Midbrain (tissue), 1 donor: Measurements from ENCODE around the gene RAET1G.
"Not testable (repeated sequence)": the region's sequence is repeated elsewhere in the genome, so short reads cannot be mapped to it uniquely, and the experiment has no call there.

Experiments
- DNase-seq: peaks from one replicate; lab custom pipeline; 2025; lab: John Stamatoyannopoulos, UW

Gene RAET1G

DNA sequence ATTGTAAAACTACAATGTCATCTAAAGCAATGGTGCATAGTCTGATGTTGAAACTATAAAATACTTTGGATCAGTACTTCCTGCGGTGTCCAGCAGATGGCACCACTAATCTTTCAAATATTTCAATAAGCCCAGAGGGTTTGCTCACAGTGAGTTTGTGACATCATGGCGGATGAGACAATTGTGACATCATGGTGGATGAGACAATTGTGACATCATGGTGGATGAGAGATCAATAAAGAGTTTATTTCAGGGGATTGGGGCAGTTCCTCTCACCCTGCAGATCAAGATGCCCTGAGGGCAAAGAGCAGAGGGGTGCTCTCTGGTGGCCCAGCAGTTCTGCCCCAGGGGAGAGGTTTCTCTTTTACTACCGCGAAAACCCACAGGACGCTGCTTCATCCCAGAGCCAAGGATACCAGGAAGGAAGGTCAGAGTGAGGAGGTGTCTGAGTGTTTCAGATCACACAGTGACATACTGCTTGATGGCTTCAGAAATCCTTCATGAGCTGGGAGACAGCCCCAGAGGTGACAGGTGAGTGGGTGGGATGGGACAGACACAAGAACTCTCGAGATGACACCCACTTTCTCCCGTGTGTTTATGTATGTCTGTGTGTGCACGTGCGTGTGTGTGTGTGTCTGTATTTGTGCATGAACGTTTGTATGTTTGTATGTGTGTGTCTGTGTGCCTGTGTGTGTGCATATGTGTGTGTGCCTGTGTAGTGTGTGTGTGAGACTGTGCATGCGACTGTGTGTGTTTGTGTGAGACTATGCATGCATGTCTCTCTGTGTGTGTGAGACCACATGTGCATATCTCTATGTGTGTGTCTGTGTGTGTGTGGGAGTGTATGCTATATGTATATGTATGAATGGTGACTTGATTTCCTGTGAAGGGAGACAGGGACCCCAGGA is 11.6 kb upstream of the RAET1G start:
- DNase-seq = peak; percentile 68

GRCh38 chr6:149933461-149933860 is 10.5 kb upstream of the RAET1G start:
- no peak for DNase-seq

GRCh38 chr6:149933036-149933435 is 10.1 kb upstream of the RAET1G start:
- DNase-seq = no peak

DNA sequence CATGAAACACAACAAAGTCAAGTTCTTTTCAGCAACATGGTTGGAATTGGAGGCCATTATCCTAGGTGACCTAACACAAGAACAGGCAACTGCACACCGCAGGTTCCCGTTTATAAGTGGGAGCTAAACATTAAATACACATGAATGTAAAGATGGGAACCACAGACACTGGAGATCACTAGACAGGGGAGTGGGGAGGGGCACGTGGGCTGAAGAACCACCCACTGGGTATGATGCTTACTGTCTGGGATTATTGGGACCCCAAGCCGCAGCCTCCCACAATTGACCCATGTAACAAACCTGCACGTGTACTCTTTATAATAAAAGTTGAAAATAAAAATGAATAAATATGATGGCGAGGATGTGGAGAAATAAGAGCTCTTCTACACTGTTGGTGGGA is 8.6 kb upstream of the RAET1G start:
- no peak for DNase-seq

DNA sequence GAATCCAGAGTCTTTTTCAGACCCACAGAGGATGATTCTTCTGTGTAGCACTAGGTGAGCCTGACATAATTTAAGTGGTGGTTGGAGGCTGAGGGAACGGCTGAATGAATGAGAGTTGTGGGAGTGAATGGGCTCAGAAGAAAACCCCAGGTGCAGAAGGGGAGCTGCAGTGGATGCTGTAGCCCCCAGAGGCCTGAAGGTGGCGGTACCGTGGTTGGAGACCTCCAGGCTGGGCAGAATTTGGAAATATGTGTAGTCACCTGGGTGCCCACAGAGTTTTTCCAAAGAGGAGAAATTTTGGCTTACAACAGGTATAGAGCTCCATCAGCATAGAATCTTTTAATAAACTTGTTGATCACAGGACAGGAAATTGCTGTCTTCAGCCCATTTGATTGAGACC is 6.5 kb upstream of the RAET1G start:
- DNase-seq = no peak

DNA sequence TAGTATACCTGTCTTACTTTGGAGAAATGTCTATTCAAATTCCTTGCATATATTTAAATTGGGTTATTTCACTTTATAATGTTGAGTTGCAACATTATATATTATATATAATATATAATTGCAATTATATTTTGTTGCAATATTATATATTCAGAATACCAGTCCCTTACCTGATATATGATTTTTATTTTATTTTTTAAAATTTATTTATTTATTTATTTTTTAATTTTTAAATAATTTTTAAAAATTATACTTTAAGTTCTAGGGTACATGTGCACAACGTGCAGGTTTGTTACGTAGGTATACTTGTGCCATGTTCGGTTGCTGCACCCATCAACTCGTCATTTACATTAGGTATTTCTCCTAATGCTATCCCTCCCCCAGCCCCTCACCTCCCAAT is 4.1 kb upstream of the RAET1G start:
- DNase-seq = not testable (repeated sequence)

DNA sequence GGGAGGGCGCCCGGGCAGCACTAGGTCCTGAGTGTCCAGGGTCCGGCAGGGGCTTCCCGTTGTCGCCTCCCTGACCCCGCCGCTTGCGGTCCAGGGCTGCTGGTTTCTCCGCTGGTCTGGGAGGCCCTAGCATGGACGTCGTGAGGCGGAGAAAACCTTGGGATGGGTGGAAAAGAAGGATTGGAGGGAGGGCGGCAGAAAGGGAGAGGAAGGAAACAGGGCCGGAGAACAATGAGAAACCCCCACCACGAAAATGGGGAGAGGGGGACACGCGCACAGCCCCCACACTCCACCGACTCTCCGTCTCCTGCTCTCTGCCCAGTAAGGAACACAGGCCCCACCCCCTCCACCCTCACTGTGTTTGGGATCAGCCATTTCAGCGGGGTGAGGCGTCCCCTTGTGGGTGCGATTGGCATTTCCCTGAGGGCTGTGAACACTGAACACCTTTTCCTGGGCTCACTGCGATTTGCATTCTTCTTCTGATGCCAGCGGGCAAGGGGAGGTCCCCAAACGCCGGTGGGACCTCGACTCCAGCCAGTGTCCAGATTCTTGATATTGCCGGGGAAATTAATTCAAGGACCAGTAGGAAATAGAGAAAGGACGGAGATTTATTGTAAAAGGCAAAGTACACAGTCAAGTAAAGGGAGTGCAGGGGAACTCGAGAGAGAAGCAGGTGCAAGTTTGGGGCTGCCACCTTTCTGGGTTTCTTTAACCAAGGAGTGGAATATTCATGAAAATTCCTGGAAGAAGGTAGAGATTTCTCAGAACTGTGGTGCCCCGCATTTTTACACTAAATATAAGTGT is 3.3 kb upstream of the RAET1G start:
- peak; percentile 68 for DNase-seq

DNA sequence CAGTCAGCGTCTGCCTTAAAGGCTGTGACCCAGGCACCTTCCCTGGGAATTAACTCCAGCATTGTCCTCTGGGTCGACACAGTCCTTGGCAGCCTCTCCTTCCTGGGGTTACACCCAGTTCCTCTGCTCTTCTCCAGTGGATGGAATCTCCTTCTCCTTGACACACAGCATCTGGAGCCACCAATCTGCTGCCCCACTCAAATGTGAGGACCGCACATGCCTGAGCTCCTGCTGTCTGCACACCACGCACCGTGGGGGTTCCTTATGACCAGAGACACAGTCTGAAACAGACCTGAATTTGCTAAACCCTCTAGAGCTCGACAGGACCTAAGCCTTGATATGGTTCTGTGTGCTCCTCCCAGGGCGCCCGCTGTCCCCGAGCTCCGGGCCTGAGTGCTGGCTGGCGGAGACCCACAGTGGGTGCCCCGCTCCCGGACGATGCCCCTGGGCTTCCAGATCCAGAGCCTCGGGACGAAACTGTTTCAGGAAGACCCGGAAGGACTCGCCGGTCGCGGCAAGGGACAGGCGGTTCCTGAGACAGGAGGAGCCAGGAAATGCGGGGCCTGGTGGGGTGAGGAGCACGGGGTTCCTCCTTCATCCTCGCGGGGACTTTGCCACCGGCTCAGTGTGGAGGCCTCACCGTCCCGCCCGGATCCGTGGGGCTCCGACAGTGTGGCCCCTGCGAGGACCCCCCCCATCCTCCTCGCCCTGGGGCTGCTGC is 2.5 kb upstream of the RAET1G start:
- no peak for DNase-seq

DNA sequence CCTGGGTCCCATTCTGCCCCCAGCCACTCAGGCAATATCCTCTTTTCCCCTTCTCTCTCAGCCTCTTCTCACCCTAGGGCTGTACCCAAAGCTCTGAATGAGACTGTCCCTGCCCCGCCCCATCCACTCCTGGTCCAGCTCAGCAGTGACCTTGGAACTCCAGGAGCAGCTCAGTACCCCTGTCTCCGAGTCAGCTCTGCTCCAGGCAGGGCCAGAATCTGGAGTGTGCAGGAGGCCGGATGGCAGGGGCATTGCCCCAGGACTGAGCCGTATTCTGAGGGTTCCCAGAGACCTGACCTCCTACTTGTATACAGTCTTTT is 2.0 kb upstream of the RAET1G start:
- DNase-seq = no peak

- no peak for DNase-seq
These were observed 1.4 kb upstream of the RAET1G start for GRCh38 chr6:149924206-149924932.

- no peak for DNase-seq
These were observed 536 bp upstream of the RAET1G start for GRCh38 chr6:149923327-149923986.

DNA sequence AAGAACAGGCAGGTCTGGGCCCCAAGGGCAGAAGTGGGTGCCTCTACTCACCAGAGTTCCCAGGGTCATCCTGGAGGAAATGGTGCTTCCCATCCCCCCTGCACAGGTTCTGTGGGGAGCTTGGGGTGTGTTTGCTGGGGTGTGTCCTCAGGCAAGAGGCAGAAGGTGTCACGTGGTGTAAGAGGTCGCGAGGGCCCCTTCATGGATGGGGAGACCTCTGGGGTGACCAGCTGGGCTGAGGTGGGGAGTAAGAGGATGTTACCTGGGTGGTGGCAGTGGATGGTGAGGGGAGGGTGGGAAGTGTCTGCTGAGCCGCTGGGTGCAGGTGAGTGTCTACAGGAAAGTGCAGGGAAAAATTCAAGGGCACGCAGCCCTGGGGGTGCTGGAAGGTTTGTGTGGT is 830 bp downstream of the RAET1G start:
- not testable (repeated sequence) for DNase-seq

DNA sequence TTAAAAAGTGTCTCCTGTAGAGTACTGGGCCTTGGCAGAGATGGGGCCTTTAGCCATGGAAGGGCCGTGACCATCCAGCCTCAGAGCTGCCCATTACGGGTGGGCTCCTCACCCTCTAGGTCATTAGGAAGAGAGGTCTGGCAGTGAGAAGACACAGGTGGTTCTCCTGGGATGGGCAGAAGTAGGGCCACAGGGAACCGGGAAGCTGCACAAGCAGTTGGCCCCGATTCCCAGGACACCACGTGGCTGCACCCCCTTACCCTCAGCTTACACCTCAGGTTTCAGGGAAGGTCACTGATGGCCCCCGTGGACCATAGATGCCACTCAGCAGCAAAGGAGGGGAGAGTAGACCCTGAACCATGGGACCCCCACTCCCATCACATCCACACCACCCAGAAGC is 1.6 kb downstream of the RAET1G start:
- DNase-seq = no peak

- DNase-seq = no peak
These were observed 3.1 kb downstream of the RAET1G start for GRCh38 chr6:149919834-149920225.

- DNase-seq = not testable (repeated sequence)
These were observed 3.6 kb downstream of the RAET1G start for GRCh38 chr6:149919126-149919833.

GRCh38 chr6:149918151-149918905 is 4.6 kb downstream of the RAET1G start:
- DNase-seq = no peak

DNA sequence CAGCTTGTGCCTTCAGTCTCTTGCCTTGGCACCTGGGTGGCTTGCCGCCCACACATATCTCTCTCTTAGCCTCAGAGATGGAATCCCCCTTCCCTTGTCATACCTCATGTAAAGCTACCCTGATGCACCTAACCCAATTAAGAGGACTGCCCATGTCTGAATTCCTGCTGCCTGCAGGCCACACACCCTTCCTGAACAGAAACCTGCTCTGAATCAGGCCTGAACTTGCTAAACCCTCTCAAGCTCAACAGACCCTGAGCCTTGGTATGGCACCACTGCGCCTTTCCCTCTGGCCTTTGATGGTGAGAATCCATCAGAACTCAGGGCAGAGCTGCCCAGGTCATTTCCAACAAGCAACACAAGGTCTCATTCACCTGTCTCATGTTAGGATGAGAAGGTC is 5.2 kb downstream of the RAET1G start:
- no peak for DNase-seq

GRCh38 chr6:149915970-149916865 is 6.7 kb downstream of the RAET1G start:
- no peak for DNase-seq
